B cell (primary cell): Measurements from ENCODE around the gene EEFSEC. TPM values are rescaled to one million over a fixed set of nuclear protein-coding genes. Genes with fewer than 3 reads are reported as not detected.

Experiments
- ATAC-seq: fragments of 200-7000 bp; cut with Tn5 transposase; one replicate; pipeline ENCODE4 v1.10.0; 2021; ENCODE audit warnings: low read depth, mild to moderate bottlenecking, moderate number of reproducible peaks, moderate library complexity
- CTCF ChIA-PET: fragments of 350-600 bp; sonication (Branson Sonifier 250); formaldehyde crosslinking; loops from one replicate; lab custom pipeline; 2021; ENCODE audit warnings: antibody characterized with exemption, inconsistent platforms; lab: Charles Lee
- POLR2A ChIA-PET: fragments of 350-600 bp; sonication (Branson Sonifier 250); formaldehyde crosslinking; loops from one replicate; lab custom pipeline; 2021; ENCODE audit warnings: antibody characterized with exemption; lab: Charles Lee
- DNase-seq: peaks from one replicate; pipeline ENCODE4 v3.0.0; 2013
- H2AFZ ChIP-seq: 2 replicates; pipeline ENCODE4 v1.6.1; 2012; ENCODE audit warnings: mild to moderate bottlenecking, low read depth, low read length; ENCODE audit not compliant: insufficient read depth, poor library complexity, severe bottlenecking
- H3K27ac ChIP-seq, 2 donors: 1 replicate in 1 of 2; 2 replicates in 1 of 2; pipeline ENCODE4 v1.5.1; 2012 to 2013; ENCODE audit warnings: low read length in 2 of 2, mild to moderate bottlenecking in 2 of 2, moderate library complexity in 1 of 2
- H3K27me3 ChIP-seq, 4 experiments: fragments of 200-600 bp in 1 of 4; sonication (generic) in 1 of 4; replicated peaks in 1 of 4; 1 replicate in 2 of 4; 2 replicates in 2 of 4; pipeline versions ENCODE4 v1.6.1 to v1.7.0; 2013 to 2016; ENCODE audit warnings: low read length in 3 of 4, mild to moderate bottlenecking in 2 of 4, mixed read lengths in 1 of 4, moderate library complexity in 1 of 4; ENCODE audit not compliant: insufficient read depth in 4 of 4, control insufficient read depth in 3 of 4; ENCODE audit errors: control extremely low read depth in 1 of 4
- H3K36me3 ChIP-seq, 2 experiments: replicated peaks in 1 of 2; 1 replicate in 1 of 2; 2 replicates in 1 of 2; pipeline versions ENCODE4 v1.6.1 to v1.7.1; 2013; ENCODE audit warnings: low read length in 1 of 2; ENCODE audit not compliant: insufficient read depth in 2 of 2, control insufficient read depth in 1 of 2; ENCODE audit errors: control extremely low read depth in 1 of 2, extremely low read depth in 1 of 2
- H3K4me1 ChIP-seq, 2 donors: fragments of 200-600 bp in 1 of 2; sonication (generic) in 1 of 2; 1 replicate in 1 of 2; 2 replicates in 1 of 2; pipeline versions ENCODE4 v1.5.1 to v1.6.1; 2013 to 2017; ENCODE audit warnings: low read length in 2 of 2; ENCODE audit not compliant: control insufficient read depth in 2 of 2, insufficient read depth in 2 of 2
- H3K4me2 ChIP-seq: replicated peaks from 2 replicates; pipeline ENCODE3; 2012; ENCODE audit warnings: mild to moderate bottlenecking, low read depth, low read length; ENCODE audit not compliant: poor library complexity, severe bottlenecking
- H3K4me3 ChIP-seq, 5 experiments: fragments of 200-600 bp in 1 of 5; sonication (generic) in 1 of 5; 1 replicate in 3 of 5; 2 replicates in 2 of 5; pipeline versions ENCODE4 v1.5.1 to v1.7.0; 2011 to 2016; ENCODE audit warnings: low read length in 4 of 5, mild to moderate bottlenecking in 4 of 5, low read depth in 2 of 5, control low read depth in 1 of 5, moderate library complexity in 1 of 5; ENCODE audit not compliant: insufficient read depth in 1 of 5; ENCODE audit errors: control extremely low read depth in 1 of 5, extremely low read depth in 1 of 5
- H3K79me2 ChIP-seq: fragments of 200-600 bp; sonication (generic); one replicate; pipeline ENCODE4 v1.6.0; 2016; ENCODE audit warnings: low read length; ENCODE audit not compliant: control insufficient read depth, insufficient read depth
- H3K9ac ChIP-seq: fragments of 200-600 bp; sonication (generic); 2 replicates; pipeline ENCODE4 v1.6.1; 2017; ENCODE audit warnings: mild to moderate bottlenecking, low read length, moderate library complexity
- H3K9me3 ChIP-seq, 3 donors: one replicate each; pipeline versions ENCODE4 v1.6.1 to v1.7.1; 2013; ENCODE audit warnings: low read length in 2 of 3; ENCODE audit not compliant: control insufficient read depth in 2 of 3, insufficient read depth in 1 of 3; ENCODE audit errors: control extremely low read depth in 1 of 3
- H4K20me1 ChIP-seq: 2 replicates; pipeline ENCODE4 v1.6.0; 2012; ENCODE audit warnings: mild to moderate bottlenecking, low read length; ENCODE audit not compliant: insufficient read depth, control insufficient read depth, poor library complexity, severe bottlenecking
- H3K27ac Mint-ChIP-seq: one replicate; pipeline ENCODE4 v1.8.0; 2021; ENCODE audit warnings: mixed read lengths
- H3K27me3 Mint-ChIP-seq: one replicate; pipeline ENCODE4 v1.8.0; 2021; ENCODE audit warnings: mixed read lengths
- H3K4me1 Mint-ChIP-seq: one replicate; pipeline ENCODE4 v1.8.0; 2021; ENCODE audit warnings: mixed read lengths
- H3K4me3 Mint-ChIP-seq: one replicate; pipeline ENCODE4 v1.8.0; 2021; ENCODE audit warnings: mixed read lengths
- H3K9me3 Mint-ChIP-seq: one replicate; pipeline ENCODE4 v1.8.0; 2022; ENCODE audit warnings: mixed read lengths; ENCODE audit not compliant: insufficient read depth
- CTCF ChIP-seq: fragments of 200-600 bp; IDR thresholded peaks from one replicate; pipeline ENCODE4 v1.8.0; 2022; ENCODE audit warnings: antibody characterized with exemption, mild to moderate bottlenecking
- EZH2 ChIP-seq: IDR thresholded peaks from 2 replicates; pipeline ENCODE4 v1.6.1; 2012; ENCODE audit warnings: borderline replicate concordance, low read depth, mild to moderate bottlenecking, moderate library complexity, low read length; ENCODE audit not compliant: insufficient read depth, poor library complexity, severe bottlenecking
- WGBS: methylation state at CpG from one replicate; pipeline ENCODE4 v1.1.5; 2013; ENCODE audit warnings: missing lambda C conversion rate; ENCODE audit not compliant: insufficient coverage; 5-methylcytosine and 5-hydroxymethylcytosine counted together
- intact Hi-C: fragments of 100-400 bp; cut with micrococcal nuclease; formaldehyde crosslinking; loops from one replicate; pipeline ENCODE4 v1.10.0; 2022
- polyA plus RNA-seq: library from polyadenylated mRNA; depleted of rRNA; stranded (reverse); fragments of >200 nt; gene quantifications from 2 replicates; pipeline ENCODE4 v1.2.3, GENCODE V29; 2012
- total RNA-seq, 2 donors: library from RNA; stranded (reverse); fragments of 120-200 nt in 1 of 2; gene quantifications; 1 replicate in 1 of 2; 2 replicates in 1 of 2; pipeline versions ENCODE4 v1.2.3 to v1.2.4, GENCODE V29; 2013 to 2022

EEFSEC gene
- total and polyA plus RNA-seq, 2 donors (not counting 1 experiment from before 2014, with no cell fraction given), result 17.9 to 18.4 TPM

- no peak overlapping the region for H3K4me3 ChIP-seq
- H4K20me1 ChIP-seq, result no peaks in the 10 kb centered on the region
- H3K9me3 ChIP-seq, result no peaks in the 10 kb centered on the region
- ATAC-seq, result peak; percentile 54
- no peaks in the 10 kb centered on the region for H3K9me3 Mint-ChIP-seq
- H3K4me1 ChIP-seq, result peaks cover 16 to 22% of the 10 kb centered on the region in 2 donors
- peaks cover 36% of the 10 kb centered on the region for H3K79me2 ChIP-seq
- WGBS, result 73% methylated on average over 4 of the region's 7 CpGs
- H3K4me1 Mint-ChIP-seq, result peaks cover 28% of the 10 kb centered on the region
- peak overlapping the region; percentile 53 for H3K4me3 Mint-ChIP-seq
- H3K36me3 ChIP-seq, result peaks cover 1 to 38% of the 10 kb centered on the region in 2 experiments
- H3K27ac Mint-ChIP-seq, result peak overlapping the region; percentile 81
- H3K4me2 ChIP-seq, result no peak overlapping the region
- peak; percentile 24 for DNase-seq
- peak overlapping the region; percentile 18 for H2AFZ ChIP-seq
- H3K27me3 ChIP-seq, result no peaks in the 10 kb centered on the region
- ChIA-PET POLR2A (no interaction called here), CTCF (interaction anchor here (0.5 to 2.7 kb wide), 4 partner anchors 11 to 1447 kb away, joined by 3 to 9 read pairs (median 4); partner anchors contain the start of gene RUVBL1)
- no peaks in the 10 kb centered on the region for H3K27me3 Mint-ChIP-seq
- intact Hi-C loops, result no loop called here
- H3K27ac ChIP-seq, result peak overlapping the region in 1 of 2 donors; percentile 65
- TF ChIP-seq EZH2 (no peak), CTCF (no peak)
- H3K9ac ChIP-seq, result no peak overlapping the region
Observed at GRCh38 chr3:128112357-128112968, 40.8 kb upstream of the EEFSEC start.
